GM18519 (cell line): Measurements from ENCODE around the gene PRR14.
"Not testable (repeated sequence)": the region's sequence is repeated elsewhere in the genome, so short reads cannot be mapped to it uniquely, and the experiment has no call there.

Source experiments
- ATAC-seq: cut with Tn5 transposase; IDR thresholded peaks from one replicate; pipeline ENCODE4 v1.9.1; 2021; ENCODE audit warnings: mild to moderate bottlenecking, moderate library complexity; ENCODE audit not compliant: unreplicated experiment, low FRiP score

The PRR14 gene

DNA sequence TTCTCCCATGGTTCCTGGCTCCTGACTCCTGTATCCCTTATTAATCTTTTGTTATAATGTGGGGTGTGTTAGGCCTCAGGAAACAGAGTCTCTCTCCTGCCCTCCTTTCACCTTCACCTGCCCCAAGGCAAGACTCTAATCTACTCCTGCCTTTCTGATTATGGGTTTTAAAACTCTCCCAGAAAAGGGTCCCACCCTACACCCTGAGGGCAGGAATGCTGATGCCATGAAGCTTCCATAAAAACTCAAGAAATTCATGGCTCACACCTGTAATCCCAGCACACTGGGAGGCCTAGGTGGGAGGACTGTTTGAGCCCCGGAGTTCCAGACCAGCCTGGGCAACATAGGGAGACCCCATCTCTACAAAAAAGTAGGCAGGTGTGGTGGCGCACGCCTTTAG, 29.6 kb downstream of the PRR14 start:
- no peak for ATAC-seq

DNA sequence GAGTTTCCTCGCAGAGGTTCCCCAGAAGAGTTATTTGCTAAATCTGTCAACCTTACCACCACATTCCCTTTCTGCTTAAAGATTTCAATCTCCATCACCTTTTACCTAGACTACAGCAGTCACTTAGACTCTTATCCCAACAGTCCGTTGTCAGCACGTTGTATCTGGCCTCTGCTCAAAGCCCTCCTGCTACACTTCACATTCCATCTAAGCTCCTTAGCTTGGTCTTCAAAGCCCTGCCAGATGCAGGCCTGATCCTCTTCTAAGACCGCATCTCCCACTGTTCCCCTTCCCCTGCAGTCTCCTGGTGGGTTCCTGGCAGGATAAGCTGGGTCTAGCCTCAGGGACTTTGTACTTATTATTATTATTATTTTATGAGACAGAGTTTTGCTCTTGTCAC, 37.9 kb downstream of the PRR14 start:
- ATAC-seq, result no peak

DNA sequence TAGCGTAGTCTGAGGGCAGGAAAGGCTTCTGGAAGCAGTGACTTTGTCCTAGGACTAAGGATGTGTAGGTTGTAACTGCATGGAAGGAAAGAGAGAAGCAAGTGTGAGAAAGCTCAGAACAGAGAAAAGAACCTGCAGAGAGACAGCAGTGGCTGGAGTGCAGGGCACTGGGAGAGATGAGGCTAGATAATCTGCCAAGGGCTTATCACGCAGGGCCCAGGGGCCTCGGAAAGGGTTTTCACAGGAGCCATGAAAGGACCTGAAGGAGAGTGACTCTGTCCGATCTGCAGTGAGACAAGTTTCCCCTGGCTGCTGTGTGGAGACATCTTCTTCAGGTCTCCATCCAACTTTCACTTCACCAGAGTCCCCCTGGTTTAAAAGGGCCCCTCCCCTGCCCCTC, 41.1 kb downstream of the PRR14 start:
- no peak for ATAC-seq

DNA sequence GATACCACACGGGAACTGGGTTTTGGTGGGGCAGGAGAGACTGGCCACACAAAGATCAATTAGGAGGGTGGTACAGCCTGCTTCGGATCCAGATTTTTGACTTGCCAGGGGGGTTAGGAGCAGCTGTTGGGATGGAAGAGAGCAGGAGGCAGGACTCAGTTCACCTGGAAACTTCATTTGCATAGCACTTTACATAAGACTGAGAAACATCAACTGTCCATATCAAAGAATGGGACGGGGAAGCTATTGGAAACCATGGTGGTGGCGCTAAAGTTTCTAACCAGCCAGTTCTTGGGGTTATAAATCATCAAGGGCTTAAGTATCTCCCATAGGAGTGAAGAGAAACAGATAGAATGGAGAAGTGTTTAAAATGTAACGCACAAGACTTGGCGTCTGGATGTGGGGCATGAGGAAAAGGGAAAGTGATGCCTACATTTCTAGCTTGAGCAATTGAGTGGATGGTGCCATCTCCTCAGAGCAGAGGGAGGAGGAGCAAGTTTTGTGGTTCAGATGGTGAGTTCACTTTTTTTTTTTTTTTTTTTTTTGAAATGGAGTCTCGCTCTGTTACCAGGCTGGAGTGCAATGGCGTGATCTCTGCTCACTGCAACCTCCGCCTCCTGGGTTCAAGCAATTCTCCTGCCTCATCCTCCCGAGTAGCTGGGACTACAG, 41.8 kb downstream of the PRR14 start:
- no peak for ATAC-seq

DNA sequence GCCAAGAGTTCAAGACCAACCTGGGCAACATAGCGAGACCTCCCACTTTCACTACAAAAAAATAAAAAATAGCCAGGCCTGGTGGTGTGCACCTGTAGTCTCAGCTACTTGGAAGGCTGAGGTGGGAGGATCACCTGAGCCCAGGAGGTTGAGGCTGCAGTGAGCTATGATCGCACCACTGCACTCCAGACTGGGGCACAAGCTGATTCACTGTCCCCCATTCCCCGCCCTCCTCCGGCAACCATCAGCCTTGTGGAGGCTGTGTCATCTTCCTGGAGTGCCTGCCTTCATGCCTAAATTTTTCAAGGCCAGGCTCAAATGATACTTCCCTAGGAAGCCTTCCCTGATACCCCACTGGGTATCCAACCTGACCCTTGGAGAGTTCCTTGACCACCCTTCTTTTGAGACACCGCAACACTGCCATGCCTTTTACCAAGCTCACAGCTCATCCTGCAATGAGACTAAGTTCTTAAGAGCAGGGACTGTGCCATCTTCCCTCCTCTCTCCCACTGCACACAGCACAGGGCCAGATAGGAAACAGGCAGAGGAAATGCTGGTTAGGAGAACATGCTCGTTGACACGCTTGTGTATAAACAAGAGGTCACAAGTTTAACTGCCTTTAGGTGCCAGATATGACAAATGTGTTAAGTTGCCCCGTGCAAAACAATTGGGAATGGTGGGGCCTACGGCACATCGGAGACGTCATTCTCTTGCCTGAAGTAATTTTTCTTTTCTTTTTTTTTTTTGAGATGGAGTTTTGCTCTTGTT, 44.4 kb downstream of the PRR14 start:
- no peak for ATAC-seq

DNA sequence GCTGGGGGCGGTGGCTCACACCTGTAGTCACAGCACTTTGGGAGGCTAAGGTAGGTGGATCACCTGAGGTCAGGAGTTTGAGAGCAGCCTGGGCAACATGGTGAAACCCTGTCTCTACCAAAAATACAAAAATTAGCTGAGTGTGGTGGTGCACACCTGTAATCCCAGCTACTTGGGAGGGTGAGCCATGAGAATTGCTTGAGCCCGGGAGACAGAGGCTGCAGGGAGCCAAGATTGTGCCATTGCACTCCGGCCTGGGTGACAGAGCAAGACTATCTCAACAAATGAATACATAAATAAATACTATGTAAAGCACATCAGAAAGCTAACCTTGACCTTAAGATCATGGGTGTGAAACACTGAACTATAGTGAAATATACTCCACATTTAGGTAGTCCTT, 45.9 kb downstream of the PRR14 start:
- not testable (repeated sequence) for ATAC-seq

DNA sequence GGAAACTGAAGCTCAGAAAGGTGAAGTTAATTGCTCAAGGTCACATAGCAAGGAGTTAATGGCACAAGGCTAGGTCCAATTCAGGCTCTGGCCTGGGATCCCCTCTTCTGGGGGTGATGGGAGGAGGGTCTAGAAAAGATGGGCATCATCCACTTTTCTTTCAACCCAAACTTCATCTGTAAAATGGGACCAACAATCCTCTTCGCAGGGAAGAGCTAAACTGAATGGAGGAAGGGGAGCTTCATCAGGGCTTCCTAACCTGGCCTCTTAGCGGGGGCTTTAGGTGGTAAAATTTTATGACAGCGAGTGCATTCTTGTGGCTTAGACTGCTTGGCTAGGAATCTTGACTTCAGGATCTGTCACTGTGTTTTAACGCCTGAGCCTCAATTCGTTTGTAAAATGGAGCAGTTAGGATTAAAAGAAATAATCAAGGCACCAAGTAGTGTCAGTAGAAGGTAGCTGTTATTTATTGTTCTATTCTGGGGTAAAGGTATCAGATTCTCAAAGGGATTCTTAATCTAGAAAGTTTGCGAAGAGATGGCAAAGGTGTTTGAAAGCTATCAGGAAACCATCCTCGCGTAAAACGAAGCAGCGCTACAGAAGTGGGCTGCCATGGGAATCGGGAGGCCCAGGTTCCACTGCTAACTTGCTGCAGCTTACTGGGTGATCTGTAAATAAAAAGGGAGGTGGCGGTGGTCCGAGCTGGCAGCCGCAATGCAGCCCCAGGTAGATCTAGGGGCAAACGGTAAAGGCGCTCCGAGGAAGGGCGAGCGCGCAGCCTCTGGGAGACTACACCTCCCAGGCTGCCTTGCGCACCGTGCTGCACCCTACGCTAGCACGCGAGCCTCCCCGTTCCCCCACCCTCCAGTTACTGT, 46.7 kb downstream of the PRR14 start:
- ATAC-seq, result peak; percentile 68

DNA sequence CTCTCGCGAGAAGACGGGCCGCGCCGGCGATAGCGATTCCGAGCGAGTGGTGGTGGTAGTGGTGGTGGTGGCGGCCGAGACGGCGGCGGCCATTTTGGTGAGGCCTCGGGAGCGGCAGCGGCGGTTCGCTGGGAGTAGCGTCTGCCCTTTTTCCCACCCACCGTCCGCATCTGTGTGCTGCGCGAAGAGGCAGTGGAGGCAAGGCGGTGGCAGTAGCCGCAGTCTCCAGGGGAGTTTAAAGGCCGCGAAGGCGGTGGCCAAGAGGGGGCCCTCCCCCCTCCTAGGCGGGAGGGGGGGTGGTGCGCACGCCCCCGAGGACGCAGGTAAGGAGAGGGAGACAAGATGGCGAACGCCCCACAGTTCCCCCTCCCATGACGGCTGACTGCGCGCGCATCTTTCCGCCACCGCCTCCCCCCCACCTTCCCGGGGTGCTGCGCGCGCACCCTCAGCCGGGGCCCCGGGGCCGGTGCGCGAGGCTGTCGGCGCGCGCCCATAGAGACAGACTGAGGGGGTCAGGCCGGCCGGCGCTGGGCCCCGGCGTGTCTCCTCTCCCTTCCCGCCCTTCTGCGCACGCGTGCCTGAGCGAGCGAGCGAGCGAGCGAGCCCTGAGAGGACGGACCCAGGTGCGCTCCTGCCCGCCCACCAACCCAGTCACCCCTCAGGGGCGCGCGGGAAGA, 47.5 kb downstream of the PRR14 start:
- ATAC-seq, result peak; percentile 34

DNA sequence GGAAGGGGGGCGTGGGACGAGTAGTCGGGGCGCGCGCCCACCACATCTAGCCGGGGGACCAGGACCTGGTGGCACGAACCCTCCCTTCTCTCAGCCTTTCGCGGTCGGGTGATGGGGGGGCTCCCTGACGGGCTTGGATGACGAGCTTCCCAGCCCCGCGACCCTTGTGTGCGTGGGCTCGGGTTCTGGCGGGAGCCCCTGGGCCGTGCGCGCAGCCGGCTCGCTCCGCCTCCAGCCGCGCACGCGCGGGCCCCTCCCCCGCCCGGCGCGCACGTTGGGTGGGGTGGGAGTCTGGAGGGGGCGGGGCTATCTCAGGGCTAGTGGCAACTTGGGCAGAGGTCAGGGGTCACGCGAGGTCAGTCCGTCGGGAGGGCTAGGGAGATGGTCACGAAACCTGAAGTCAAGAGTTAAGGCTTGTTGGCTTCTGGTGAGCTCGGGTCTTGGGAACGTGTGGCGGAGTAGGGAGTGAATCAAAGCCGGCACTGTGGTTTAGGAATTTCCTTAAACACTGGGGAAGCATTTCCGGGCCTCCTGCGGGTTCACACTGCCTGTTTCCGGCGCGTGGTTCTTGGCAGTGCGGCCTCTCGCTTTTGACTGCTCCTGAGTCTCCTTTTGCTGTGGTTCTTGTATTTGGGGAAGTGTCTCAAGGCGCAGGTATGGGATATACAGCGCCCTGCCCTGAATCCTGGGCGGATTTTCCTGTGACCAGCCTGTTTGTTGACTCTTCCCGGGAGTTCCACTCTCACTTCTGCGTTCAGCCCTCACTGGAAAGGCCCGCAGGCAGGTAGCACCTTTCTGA, 48.3 kb downstream of the PRR14 start, which contains the start of gene SRCAP:
TSS of gene SRCAP (plus strand) at position 356 of the 799 bp plus-strand sequence. CDS start 1,654 bp downstream, outside the sequence.
- ATAC-seq, result peak; percentile 10

DNA sequence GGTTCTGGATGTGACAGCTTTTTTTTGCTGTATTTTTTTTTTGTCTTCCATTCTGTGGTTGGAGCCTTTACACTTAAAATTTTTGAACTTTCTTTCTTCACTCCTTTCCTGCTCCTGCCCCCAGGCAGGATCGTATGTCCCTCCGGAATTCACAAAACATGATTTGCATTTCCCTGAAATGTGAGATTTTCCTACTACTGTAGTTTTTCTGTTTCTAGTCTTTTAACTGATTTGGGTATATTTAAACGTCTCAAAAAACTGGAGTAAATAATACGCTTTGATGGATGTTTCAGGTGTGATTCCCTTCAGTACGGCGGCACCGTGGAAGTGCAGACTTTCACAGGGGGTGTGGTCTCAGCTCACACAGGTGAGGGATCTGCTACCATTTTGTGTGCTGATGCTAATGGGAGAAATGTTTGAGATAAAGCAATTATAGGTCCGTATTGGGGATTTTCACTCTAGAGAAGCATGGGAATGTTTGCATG, 48.9 kb downstream of the PRR14 start:
- no peak for ATAC-seq

DNA sequence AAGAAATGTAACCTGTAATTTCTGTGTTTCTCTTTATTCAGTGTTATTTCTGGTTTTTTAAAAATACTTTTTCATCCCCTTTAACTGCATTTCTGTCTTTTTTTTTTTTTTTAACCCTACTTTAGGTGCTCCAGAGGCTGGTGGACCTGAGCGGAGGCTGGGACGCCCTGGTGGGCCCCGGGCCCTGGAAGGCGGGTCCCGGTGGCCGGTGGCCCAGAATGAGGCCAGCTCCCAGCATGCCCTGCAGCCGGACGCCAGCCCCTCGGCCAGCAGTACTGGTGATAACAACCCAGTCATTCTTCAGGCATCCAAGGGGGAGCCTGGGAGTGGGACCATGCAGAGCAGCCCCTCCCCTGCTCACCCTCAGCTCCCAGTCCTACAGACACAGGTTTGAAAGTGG, 49.7 kb downstream of the PRR14 start:
- no peak for ATAC-seq

DNA sequence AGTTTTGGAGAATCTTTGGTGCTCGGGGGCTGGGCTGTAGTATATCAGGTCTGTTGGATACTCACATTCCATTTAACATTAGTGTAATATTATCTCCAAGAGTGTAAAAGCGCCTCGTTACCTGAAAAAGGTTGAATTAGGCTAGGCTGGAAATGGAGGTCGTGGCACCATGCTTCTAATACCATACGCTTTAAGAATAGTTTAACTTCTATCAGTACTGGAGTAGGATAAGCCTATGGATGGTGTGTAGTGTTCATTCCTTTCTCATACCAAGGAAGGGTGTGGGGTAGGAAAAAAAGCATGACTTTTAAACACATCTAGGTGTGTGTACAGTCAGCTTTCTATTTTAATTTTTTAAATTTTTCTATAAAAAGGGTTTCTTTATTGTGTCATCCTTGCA, 50.2 kb downstream of the PRR14 start:
- no peak for ATAC-seq

DNA sequence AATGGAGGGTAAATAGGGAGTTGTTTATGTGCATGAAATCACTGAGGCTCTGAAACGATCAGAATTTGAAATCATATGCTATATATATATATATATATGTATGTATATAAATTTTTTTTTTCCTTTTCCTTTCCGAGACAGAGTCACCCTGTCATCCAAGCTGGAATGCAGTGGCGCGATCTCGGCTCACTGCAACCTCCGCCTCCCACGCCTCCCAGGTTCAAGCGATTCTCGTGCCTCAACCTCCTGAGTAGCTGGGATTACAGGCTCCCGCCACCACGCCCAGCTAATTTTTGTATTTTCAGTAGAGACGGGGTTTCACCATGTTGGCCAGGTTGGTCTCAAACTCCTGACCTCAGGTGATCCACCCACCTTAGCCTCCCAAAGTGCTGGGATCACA, 52.3 kb downstream of the PRR14 start:
- ATAC-seq, result not testable (repeated sequence)

DNA sequence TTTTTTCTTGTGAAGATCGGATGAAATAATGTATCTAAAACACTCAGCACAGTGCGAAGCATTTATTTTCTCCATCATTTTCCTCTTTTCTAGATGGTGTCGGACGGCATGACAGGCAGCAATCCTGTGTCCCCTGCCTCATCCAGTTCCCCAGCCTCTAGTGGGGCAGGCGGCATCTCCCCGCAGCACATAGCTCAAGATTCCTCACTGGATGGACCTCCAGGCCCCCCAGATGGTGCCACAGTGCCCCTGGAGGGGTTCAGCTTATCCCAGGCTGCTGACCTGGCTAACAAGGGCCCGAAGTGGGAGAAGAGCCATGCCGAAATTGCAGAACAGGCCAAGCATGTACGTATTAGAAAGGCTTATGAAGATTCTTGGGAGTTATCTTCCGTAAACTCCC, 53.2 kb downstream of the PRR14 start:
- ATAC-seq, result no peak
